Kidney epithelial cell (primary cell): ENCODE measurements around the gene PEBP1. TPM values are rescaled to one million over a fixed set of nuclear protein-coding genes. Genes with fewer than 3 reads are reported as not detected.

ENCODE experiments used
- DNase-seq: peaks from one replicate; pipeline ENCODE4 v3.0.0-alpha.2; 2010; ENCODE audit warnings: low read depth
- H3K27me3 ChIP-seq: 2 replicates; pipeline ENCODE4 v1.6.0; 2011; ENCODE audit warnings: low read length; ENCODE audit not compliant: control insufficient read depth, insufficient read depth
- H3K36me3 ChIP-seq: 2 replicates; pipeline ENCODE4 v1.5.1; 2011; ENCODE audit warnings: low read length; ENCODE audit not compliant: control insufficient read depth, insufficient read depth
- H3K4me3 ChIP-seq: 2 replicates; pipeline ENCODE4 v1.5.1; 2011; ENCODE audit warnings: low read depth, mild to moderate bottlenecking, control low read depth, low read length
- CTCF ChIP-seq: IDR thresholded peaks from 2 replicates; pipeline ENCODE4 v1.5.1; 2011; ENCODE audit warnings: mild to moderate bottlenecking, moderate library complexity, low read length, control low read depth, inconsistent platforms; ENCODE audit not compliant: insufficient read depth, poor library complexity, severe bottlenecking
- total RNA-seq: library from RNA; depleted of rRNA; stranded (reverse); fragments of >200 nt; gene quantifications from 2 replicates; pipeline ENCODE4 v1.2.3, GENCODE V29; 2015

PEBP1 gene
- total RNA-seq, 1 donor from 2014 or later, result 331 TPM

DNA sequence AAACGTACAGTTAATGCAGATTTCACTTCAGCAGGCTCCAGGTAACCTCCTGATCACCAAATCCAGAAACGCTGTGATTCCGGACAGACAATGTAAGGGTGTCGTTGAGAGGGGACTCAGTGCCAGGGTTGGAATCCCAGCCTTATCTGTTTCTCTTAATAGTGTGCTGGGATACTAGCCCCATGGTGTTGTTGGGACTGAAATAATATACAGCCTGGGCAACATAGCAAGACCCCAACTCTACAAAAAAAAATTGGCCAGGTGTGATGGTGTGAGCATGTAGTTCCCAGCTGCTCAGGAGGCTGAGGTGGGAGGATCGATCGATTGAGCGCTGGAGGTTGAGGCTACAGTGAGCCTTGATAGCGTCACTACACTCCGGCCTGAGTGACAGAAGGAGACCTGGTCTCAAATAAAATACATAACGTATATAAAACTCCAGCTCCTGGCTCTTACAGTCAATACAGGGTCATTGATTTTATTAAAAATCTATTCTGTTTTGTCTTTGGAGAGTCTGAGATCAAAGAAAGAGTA lies 1.3 kb downstream of the PEBP1 start:
- no peak for DNase-seq
- H3K27me3 ChIP-seq, result no peaks in the 10 kb centered on the region
- peak overlapping the region; percentile 95 for H3K4me3 ChIP-seq
- H3K36me3 ChIP-seq, result no peaks in the 10 kb centered on the region
- no peak for TF ChIP-seq CTCF

DNA sequence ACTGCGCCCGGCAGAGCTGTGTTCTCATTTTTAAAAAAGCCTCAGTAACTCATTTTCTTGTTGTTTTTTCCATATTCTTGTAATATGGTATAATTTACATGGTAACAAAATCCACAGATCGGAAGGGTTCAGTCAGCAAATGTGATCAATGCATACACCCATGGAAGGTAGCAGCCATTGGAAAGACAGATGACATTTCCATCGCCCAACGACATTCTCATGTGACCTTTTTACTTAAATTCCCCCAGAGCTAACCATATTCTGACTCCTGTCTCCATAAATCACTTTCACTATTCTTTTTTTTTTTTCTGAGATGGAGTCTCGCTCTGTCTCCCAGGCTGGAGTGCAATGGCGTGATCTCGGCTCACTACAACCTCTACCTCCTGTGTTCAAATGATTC lies 4.9 kb downstream of the PEBP1 start:
- Histone ChIP-seq H3K36me3 (peaks cover 2% of the 10 kb centered on the region), H3K4me3 (no peak overlapping the region), H3K27me3 (no peaks in the 10 kb centered on the region)
- no peak for DNase-seq
- TF ChIP-seq CTCF, result no peak

GRCh38 chr12:118144499-118144898 lies 8.6 kb downstream of the PEBP1 start:
- H3K27me3 ChIP-seq, result no peaks in the 10 kb centered on the region
- no peak overlapping the region for H3K4me3 ChIP-seq
- TF ChIP-seq CTCF, result no peak
- H3K36me3 ChIP-seq, result peaks cover 3% of the 10 kb centered on the region
- DNase-seq, result no peak

- DNase-seq, result no peak
- H3K4me3 ChIP-seq, result no peak overlapping the region
- no peak for TF ChIP-seq CTCF
- no peaks in the 10 kb centered on the region for H3K27me3 ChIP-seq
- peaks cover 3% of the 10 kb centered on the region for H3K36me3 ChIP-seq
Observed at GRCh38 chr12:118145113-118145797, 9.3 kb downstream of the PEBP1 start.

DNA sequence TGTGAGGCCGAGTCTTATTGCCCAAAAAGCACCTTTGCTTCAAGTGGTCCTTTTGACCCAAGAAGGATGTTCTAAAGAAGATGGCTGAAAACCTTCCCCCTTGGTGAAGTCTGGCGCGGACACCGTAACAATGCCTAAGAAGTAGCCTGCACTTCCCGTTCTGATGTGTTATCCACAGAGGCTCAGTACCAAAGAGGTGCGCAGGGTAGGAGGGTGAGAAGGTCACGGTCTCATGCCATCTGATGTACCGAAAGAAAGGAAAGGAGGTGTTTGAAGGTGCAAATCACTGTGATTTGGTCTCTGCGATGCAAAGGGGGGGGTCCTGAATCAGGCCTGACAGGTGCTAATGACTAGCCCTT lies 9.9 kb downstream of the PEBP1 start:
- H3K4me3 ChIP-seq, result no peak overlapping the region
- H3K36me3 ChIP-seq, result peaks cover 3% of the 10 kb centered on the region
- H3K27me3 ChIP-seq, result no peaks in the 10 kb centered on the region
- no peak for TF ChIP-seq CTCF
- no peak for DNase-seq

- DNase-seq, result no peak
- no peak overlapping the region for H3K4me3 ChIP-seq
- no peak for TF ChIP-seq CTCF
- peaks cover 3% of the 10 kb centered on the region for H3K36me3 ChIP-seq
- H3K27me3 ChIP-seq, result no peaks in the 10 kb centered on the region
Observed at GRCh38 chr12:118148287-118148686, 12.4 kb downstream of the PEBP1 start.
